ENCODE measurements around the gene ETV6.

The ETV6 gene

DNA sequence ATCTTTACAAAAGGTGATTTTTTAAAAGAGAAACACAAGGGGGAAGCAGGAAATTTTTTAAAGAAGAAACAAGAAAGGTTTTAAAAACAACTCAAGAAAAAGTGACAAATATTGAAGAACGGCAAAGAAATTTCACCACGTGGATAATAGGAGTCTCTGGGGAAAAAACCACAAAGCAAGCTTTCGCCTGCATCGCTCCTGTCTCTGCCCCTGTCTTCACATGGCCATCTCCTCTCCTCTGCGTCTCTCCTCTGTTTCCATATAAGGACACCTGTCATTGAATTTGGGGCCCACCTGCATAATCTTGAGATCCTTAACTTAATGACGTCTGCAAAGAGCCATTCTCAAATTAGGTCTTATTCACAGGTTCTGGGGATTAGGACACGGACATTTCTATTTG lies 175.8 kb downstream of the ETV6 start:
- TF ChIP-seq, protein P1, sequence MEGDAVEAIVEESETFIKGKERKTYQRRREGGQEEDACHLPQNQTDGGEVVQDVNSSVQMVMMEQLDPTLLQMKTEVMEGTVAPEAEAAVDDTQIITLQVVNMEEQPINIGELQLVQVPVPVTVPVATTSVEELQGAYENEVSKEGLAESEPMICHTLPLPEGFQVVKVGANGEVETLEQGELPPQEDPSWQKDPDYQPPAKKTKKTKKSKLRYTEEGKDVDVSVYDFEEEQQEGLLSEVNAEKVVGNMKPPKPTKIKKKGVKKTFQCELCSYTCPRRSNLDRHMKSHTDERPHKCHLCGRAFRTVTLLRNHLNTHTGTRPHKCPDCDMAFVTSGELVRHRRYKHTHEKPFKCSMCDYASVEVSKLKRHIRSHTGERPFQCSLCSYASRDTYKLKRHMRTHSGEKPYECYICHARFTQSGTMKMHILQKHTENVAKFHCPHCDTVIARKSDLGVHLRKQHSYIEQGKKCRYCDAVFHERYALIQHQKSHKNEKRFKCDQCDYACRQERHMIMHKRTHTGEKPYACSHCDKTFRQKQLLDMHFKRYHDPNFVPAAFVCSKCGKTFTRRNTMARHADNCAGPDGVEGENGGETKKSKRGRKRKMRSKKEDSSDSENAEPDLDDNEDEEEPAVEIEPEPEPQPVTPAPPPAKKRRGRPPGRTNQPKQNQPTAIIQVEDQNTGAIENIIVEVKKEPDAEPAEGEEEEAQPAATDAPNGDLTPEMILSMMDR (IDR thresholded peaks at IDR 0.05; ENCODE audit: low read depth, low read length), result no peak
- H3K4me3 ChIP-seq (replicated peaks in 1 of 2; ENCODE audit: low read depth in 2 of 2, low read length in 2 of 2), result no peak overlapping the region
- no peak for DNase-seq (ENCODE audit: low read depth in 2 of 2)

- no peak overlapping the region for H3K4me3 ChIP-seq (replicated peaks in 1 of 2; ENCODE audit: low read depth in 2 of 2, low read length in 2 of 2)
- TF ChIP-seq, protein P1 (IDR thresholded peaks at IDR 0.05; ENCODE audit: low read depth, low read length), result no peak
- no peak for DNase-seq (ENCODE audit: low read depth in 2 of 2)
Observed at GRCh38 chr12:11826574-11826973, 177.1 kb downstream of the ETV6 start.

GRCh38 chr12:11827091-11828061 lies 177.9 kb downstream of the ETV6 start:
- peak in 1 of 2 donors; percentile 54 for DNase-seq (ENCODE audit: low read depth in 2 of 2)

DNA sequence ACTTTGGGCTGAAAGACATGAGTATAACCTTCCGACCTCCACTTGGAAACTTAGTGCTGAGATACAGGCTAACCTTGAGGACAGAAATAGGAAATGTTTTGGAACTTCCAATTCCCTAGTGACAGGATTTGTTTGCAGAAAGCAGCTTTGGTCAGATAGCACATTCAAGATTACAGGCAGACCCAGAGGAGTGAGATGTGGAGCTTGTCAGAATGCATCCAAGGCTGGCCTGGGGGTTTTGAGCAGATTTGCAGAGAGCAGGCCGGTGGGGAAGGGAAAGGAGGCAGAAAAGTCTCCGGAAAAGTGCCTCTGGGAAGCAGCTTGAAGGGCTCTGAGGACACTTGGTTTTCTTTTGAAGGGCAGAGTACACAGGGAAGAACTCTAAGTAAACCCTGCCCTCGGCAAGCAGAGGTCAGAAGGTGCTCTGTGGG lies 180.3 kb downstream of the ETV6 start:
- DNase-seq (ENCODE audit: low read depth in 2 of 2), result no peak
- TF ChIP-seq, protein P1 (IDR thresholded peaks at IDR 0.05; ENCODE audit: low read depth, low read length), result no peak
- no peak overlapping the region for H3K4me3 ChIP-seq (replicated peaks in 1 of 2; ENCODE audit: low read depth in 2 of 2, low read length in 2 of 2)

More at GRCh38 chr12:11827091-11828061, 177.9 kb downstream of the ETV6 start:
- H3K4me3 ChIP-seq (replicated peaks in 1 of 2; ENCODE audit: low read depth in 2 of 2, low read length in 2 of 2), result no peak overlapping the region
- TF ChIP-seq, protein P1 (IDR thresholded peaks at IDR 0.05; ENCODE audit: low read depth, low read length), result no peak

GRCh38 chr12:11830307-11830801 lies 180.9 kb downstream of the ETV6 start:
- TF ChIP-seq, protein P1 (IDR thresholded peaks at IDR 0.05; ENCODE audit: low read depth, low read length), result no peak
- no peak for DNase-seq (ENCODE audit: low read depth in 2 of 2)
- no peak overlapping the region for H3K4me3 ChIP-seq (replicated peaks in 1 of 2; ENCODE audit: low read depth in 2 of 2, low read length in 2 of 2)

DNA sequence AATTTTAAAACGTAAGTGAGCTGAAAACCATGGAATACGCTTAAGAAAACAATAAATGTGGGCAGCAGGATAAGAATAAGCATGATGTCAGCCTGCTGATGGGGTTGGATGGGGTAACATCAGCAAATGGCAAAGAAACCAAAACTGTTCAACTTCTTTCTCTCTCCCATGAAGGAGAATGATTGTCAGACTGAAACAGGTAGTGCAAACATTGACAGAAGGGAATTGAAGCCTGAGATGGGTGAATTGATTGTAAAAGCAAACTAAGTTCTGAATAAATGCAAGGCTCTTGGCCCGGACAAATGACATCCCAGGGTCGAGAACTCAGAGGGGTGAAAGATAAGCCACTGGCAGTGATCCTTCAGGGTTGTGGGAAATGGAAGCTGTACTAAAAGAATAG lies 182.6 kb downstream of the ETV6 start:
- no peak for DNase-seq (ENCODE audit: low read depth in 2 of 2)
- no peak overlapping the region for H3K4me3 ChIP-seq (replicated peaks in 1 of 2; ENCODE audit: low read depth in 2 of 2, low read length in 2 of 2)

More for the DNA sequence above, 182.6 kb downstream of the ETV6 start:
- TF ChIP-seq, protein P1 (IDR thresholded peaks at IDR 0.05; ENCODE audit: low read depth, low read length), result no peak

All from cardiac fibroblast (primary cell).